Activated CD4-positive, alpha-beta T cell treated with anti-CD3 and anti-CD28 coated beads, Interleukin-2, amount 10 ng/mL, durations not matched to agents 7 days and 5 days (primary cell): Measurements from ENCODE around the gene YDJC. TPM values are rescaled to one million over a fixed set of nuclear protein-coding genes. Genes with fewer than 3 reads are reported as not detected.

Experiments used
- microRNA-seq: library from miRNA; unstranded; fragments of <30 nt; microRNA quantifications from one replicate; pipeline ENCODE4 v1.2.0, GENCODE V29; 2021; ENCODE audit warnings: borderline microRNAs expressed, borderline replicate concordance
- total RNA-seq, 2 experiments: library from RNA; stranded (reverse); gene quantifications; one replicate each; pipeline ENCODE4 v1.2.3, GENCODE V29; 2021

YDJC gene
- total RNA-seq, 2 experiments from 2014 or later: 30.3 to 39.9 TPM

Small RNAs within 50 kb of the gene (microRNA-seq; reads per million reads assigned to microRNA genes)
- gene MIR130B (2,476 reads per million, percentile 91 among the genes with 10 or more reads in this experiment), gene MIR301B (10.5 reads per million, percentile 41 among the genes with 10 or more reads in this experiment)

Other genes starting within 250 kb of the YDJC start
- gene RIMBP3B, start 246.3 kb downstream of the YDJC start, total RNA-seq: 1 to 10 TPM in 1 of 2 experiments, under 1 TPM in 1; 0.84 to 1.1 TPM
- gene HIC2, start 212.7 kb downstream of the YDJC start, total RNA-seq: 1 to 10 TPM; 5.1 to 5.5 TPM
- gene TMEM191C, start 162.6 kb downstream of the YDJC start, total RNA-seq: 1 to 10 TPM; 1.4 to 2.0 TPM
- gene RIMBP3C, start 78.6 kb downstream of the YDJC start, total RNA-seq: under 1 TPM in 1 of 2 experiments, not detected in 1; 0.92 TPM
- 10 to 100 TPM; 64.6 to 79.1 TPM for gene UBE2L3, start 62.3 kb downstream of the YDJC start, total RNA-seq
- gene CCDC116, start 2.7 kb upstream of the YDJC start, total RNA-seq: under 1 TPM; 0.42 to 0.97 TPM
- gene SDF2L1, start 12.3 kb upstream of the YDJC start, total RNA-seq: 10 to 100 TPM; 39.7 to 59.4 TPM
- 10 to 100 TPM; 75.9 to 82.7 TPM for gene PPIL2, start 36.0 kb upstream of the YDJC start, total RNA-seq
- 10 to 100 TPM in 1 of 2 experiments, 1 to 10 TPM in 1; 8.9 to 11.0 TPM for gene YPEL1, start 105.8 kb upstream of the YDJC start, total RNA-seq
- 100 to 1,000 TPM; 123 to 139 TPM for gene MAPK1, start 237.6 kb upstream of the YDJC start, total RNA-seq